Activated T-helper 1 cell treated with Interleukin-2 at 50 U/mL for 16 hours (primary cell): Measurements from ENCODE around the gene LEP.

Experiments
- DNase-seq: peaks from one replicate; pipeline ENCODE4 v3.0.0-alpha.2; 2020; ENCODE audit warnings: low read depth

LEP gene

GRCh38 chr7:128247108-128247507, 6.0 kb downstream of the LEP start:
- DNase-seq = no peak

- DNase-seq = no peak
Measured at GRCh38 chr7:128247640-128248194, 6.6 kb downstream of the LEP start.

- DNase-seq = no peak
Measured at GRCh38 chr7:128251337-128251736, 10.3 kb downstream of the LEP start.

- DNase-seq = no peak
Measured at GRCh38 chr7:128253701-128254100, 12.6 kb downstream of the LEP start.

GRCh38 chr7:128254470-128254869, 13.4 kb downstream of the LEP start:
- DNase-seq = no peak

GRCh38 chr7:128255271-128255670, 14.2 kb downstream of the LEP start:
- no peak for DNase-seq

GRCh38 chr7:128257458-128257857, 16.4 kb downstream of the LEP start:
- no peak for DNase-seq

GRCh38 chr7:128259131-128260061, 18.3 kb downstream of the LEP start:
- DNase-seq = no peak

GRCh38 chr7:128260069-128260795, 19.2 kb downstream of the LEP start:
- DNase-seq = no peak

- DNase-seq = no peak
Measured at GRCh38 chr7:128262273-128263028, 21.4 kb downstream of the LEP start.

- DNase-seq = no peak
Measured at GRCh38 chr7:128263420-128263819, 22.3 kb downstream of the LEP start.

- DNase-seq = no peak
Measured at GRCh38 chr7:128264477-128264876, 23.4 kb downstream of the LEP start.

- DNase-seq = no peak
Measured at GRCh38 chr7:128265156-128265905, 24.3 kb downstream of the LEP start.

GRCh38 chr7:128265906-128266300, 24.8 kb downstream of the LEP start:
- DNase-seq = no peak

GRCh38 chr7:128266529-128266882, 25.4 kb downstream of the LEP start:
- DNase-seq = no peak

GRCh38 chr7:128266883-128267594, 26.0 kb downstream of the LEP start:
- no peak for DNase-seq

- DNase-seq = no peak
Measured at GRCh38 chr7:128267595-128267924, 26.5 kb downstream of the LEP start.

GRCh38 chr7:128268233-128268632, 27.2 kb downstream of the LEP start:
- DNase-seq = no peak

- DNase-seq = no peak
Measured at GRCh38 chr7:128270826-128271272, 29.8 kb downstream of the LEP start.

- DNase-seq = no peak
Measured at GRCh38 chr7:128271471-128271941, 30.4 kb downstream of the LEP start.
